ENCODE measurements around the gene TANK.
A peak's percentile ranks its signal among the peaks of the same experiment; 100 is the strongest.
"Not testable (repeated sequence)": the region's sequence is repeated elsewhere in the genome, so short reads cannot be mapped to it uniquely, and the experiment has no call there.

Gene TANK, protein sequence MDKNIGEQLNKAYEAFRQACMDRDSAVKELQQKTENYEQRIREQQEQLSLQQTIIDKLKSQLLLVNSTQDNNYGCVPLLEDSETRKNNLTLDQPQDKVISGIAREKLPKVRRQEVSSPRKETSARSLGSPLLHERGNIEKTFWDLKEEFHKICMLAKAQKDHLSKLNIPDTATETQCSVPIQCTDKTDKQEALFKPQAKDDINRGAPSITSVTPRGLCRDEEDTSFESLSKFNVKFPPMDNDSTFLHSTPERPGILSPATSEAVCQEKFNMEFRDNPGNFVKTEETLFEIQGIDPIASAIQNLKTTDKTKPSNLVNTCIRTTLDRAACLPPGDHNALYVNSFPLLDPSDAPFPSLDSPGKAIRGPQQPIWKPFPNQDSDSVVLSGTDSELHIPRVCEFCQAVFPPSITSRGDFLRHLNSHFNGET
- total RNA-seq: 95.7 to 96.1 reads per million in 2 donors

DNA sequence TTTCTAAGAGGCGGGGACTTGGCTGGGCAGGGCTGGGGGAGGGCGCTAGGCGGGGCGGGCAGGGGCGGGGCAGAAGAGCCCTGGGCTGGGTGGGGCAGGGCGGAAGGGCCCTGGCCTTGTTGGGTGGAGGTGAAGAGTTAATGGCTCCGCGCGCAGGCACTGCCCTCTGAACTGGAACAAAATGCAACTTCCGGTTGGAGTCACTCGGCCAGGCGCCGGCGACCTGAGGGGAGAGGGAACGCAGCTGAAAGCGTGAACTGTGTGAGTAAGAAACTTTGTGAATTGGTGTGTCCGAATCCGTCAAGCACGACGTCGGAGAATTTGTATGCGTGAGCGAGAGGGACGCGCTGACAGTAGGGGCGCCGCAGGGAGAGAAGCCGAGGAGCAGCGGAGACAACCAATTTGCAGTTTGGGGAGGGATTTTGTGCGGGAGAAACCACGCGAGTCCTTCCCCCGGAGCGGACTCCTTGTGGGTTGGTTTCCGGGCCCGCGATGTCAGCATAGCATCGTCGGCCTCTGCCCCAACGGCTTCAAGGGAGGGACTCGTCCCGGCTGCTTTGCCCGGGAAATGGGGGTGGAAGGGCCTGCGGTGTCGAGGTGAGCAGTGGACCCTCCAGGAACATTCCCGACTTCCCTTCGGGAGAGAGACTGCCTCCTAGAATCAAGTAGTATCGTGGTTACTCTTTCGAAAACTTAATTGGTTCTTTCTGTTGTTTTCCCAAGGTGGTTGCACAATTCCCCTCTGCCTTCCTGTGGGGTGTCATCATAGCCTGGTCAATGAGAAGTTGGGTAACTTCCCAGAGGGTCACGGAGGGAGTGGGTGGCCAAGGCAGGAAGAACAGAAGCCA, at the start of gene TANK:
Gene TANK, plus strand, starts transcription at position 203 of the 848 bp plus-strand sequence. CDS start 19,235 bp downstream, outside the sequence.
- DNase-seq: peak; percentile 70 to 98 (median 84)

DNA sequence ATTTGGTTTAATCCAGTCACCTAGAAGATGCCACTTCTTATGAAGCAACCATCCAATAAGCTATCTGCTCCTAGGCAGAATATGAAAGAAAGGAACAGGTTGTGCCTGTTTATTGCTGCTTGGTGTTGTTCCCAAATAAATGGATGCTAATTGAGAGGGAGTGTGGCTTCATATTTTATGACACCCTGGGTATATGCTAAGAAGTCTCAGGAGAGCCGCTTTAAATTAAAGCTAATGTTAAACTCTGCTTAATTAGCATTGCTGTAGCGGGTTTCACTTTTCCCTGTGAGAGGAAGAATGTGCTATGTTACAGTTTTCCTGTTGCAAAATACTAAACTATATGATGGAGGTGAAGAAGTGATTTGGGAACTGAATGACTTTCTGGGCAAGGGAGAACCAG, 48.7 kb upstream of the TANK start:
- DNase-seq: no peak

DNA sequence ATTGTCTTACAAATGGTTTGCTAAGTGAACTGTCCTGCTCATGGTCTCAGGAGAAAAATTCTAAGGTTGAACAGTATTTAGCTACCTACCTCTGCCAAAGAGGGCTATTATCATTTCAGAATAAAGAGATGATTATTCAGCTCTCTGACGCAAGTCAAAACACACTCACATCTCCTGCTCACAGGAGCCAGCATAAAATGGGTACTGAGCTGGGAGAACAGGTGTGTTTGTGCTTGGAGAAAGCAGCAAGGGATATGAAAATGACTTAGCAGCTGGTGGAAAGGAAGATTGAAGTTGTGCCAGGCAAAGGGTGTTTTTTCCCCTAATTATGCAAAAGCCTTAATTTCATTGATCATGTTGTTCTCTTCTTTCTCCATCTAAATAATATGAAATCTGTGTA, 47.3 kb upstream of the TANK start:
- DNase-seq: no peak

DNA sequence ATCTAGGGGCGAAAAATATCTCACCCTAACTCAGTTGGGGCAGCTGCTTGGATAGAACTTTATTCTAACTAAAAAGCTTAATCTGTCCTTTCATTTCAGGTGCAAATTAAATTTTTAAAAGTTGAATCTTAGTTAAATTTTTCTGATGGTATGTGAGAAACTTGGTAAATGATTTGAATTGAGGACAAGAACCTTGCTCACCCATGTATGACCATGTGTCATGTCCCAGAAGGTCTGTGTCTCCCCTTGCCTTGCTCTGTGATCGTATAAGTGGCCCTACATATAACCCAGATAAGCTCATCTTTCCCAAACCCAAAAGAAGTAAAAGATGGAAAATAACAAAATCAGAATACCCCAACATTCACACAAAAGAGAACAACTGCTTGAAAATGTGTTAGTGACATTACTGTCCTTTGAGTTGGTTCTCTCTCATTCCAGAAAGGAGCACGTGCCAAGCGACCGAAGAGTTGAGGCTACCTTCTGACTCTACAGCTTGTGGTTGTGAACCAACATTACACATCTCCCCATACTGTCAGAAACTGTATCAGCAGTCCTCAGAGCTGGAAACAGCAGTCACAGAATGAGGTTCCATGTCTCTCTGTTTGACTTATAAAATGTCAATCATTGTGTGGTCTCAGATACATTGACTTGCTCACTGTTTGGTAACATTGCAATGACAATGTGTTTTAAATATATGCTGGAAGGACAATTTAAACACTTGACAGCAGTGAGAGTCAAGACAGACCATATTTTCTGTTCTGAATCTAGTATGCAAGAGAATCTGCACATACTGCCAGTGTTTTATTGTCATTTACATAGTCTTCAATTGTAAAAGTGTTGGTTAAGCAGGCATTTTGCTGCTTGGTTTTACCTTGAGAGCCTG, 46.3 kb upstream of the TANK start:
- no peak for DNase-seq

DNA sequence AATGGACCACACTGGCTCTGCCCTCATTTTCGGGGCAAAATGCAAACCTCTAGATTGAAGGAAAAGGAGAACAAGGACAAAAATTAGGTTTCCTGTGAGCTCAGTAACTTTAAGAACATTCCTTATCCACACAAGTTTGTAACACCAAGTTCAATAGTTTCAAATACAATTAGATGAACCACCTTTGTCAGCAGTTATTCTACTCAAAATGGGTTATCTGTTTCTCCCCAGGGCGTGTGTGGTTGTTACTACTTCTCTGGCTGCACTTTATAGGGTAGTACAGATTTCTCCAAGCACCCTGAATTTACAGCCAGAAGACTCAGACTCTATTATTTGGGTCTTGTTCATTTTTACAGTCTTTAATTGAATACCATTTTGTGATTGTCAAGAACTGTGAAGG, 45.0 kb upstream of the TANK start:
- no peak for DNase-seq

DNA sequence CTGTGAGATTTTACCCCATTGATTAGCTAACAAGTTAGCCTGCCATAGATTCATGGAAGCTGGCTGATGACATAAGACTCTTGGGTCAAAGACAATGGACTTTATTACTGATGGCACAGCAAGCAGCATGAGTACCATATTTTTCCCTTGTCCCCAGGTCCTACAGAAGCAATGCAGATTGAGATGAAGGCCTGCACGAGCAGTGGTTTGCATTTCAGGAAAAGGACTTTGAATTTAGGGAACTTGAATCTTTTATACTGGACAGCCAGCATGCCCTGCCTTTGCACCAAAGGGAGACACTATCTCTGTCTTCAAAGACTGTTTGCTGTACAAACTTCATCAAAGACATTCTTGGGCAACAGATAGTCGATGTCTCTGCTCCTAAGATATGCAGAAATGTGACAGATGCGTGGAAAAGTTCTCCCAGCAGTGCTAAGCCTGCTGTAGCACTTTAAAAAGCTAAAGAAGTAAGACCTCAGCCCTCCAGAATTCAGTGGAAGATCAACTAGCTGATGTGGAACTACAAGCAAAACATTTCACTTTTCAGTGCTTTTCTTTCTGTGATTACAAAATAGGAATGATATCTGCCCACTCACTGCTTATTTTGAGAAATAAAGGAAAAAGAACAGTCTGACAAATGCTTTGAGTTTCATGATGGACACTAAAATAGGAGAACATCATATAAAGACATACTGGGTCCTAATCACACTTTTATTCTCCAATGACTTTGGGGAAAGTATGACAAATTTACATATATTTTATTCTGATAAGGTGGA, 44.4 kb upstream of the TANK start:
- DNase-seq: no peak

DNA sequence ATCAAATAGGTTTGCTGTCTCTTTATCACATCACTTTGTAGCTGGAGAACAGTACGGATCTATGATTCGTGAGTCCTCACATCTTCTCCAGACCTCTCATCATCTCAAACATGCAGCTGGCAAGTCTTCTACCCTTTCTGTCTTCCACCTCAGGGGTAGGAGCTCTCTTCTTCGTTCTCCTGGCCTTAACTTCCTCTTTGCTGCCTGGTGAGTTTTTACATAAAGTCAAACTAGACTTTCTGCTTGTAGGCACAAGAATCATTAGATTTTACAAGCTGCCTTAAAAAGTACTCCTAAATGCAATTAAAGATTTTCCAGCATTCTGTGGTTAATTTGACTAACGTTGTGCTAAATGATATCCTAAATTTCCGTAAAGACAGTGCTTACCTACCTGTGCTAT, 43.7 kb upstream of the TANK start:
- no peak for DNase-seq

DNA sequence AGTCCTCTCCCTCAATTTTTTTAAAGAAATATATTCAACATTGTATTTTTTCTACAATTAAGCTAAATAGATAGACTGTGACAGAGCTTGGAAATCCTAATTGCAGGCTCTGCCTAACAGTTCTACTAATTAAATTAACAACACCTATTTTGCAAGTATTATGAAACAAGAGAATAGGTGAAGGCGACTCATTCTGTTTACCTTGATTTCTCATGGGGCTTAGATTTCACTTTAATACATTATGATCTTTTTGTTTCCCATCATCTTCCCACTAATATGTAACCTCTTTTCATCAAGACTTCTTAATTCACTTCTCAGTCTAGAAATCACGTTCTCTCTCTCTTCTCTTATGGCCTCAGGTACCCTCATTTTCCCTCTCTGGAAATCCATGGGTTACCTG, 42.7 kb upstream of the TANK start:
- no peak for DNase-seq

DNA sequence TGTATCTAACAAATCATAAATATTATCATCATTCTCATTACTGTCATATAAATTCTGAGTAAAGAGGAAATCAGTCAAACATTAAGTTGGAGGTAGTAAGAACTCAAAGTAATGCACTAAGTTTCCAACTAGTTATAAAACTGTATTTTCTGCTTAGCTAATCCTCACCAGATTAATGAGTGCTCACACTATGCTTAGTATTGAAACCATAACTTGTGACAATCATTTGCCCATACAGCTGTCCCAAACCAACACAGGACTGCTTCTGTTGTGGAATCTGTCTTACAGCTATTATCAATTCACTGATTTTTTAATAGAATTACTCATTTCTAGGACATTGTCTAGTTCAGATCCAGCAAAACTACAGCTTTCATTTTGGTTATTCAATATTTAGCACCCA, 41.5 kb upstream of the TANK start:
- no peak for DNase-seq

DNA sequence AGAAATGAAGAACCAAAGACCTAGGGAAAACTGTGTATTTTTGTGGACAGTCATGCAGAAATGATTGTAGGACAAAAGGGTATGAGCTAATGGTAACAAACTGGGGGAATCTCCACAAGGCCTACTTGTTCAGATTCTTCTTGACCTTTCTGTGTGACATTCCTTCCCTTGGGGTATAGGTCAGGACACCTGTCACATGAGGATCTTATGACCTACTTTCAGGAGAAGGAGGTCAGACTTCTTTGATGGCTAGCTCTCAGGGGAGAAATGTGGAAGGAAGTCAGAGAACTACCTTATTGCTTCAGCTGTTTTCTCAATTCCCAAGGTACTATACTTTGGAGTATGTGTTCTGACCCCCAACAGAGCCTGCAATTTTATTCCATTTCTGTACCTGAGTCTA, 40.7 kb upstream of the TANK start:
- DNase-seq: no peak

DNA sequence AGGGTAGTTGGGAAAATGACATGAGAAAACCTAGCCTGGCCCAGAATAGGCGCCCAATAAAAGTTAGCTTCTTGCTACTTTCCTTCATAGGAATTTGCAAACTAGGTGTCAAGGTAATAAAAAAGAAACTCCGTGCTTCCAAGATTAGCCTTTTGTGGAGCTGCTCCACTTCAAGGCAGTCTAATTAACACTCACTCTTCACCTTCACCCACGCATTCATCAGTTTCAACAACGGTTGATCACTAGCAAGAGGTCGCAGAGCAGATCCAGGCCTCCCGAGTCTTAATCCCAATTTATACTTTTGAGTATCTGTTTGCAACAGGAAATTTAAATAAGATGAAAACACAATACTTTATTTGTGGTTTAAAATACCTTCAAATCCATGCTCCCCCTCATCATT, 39.5 kb upstream of the TANK start:
- no peak for DNase-seq

DNA sequence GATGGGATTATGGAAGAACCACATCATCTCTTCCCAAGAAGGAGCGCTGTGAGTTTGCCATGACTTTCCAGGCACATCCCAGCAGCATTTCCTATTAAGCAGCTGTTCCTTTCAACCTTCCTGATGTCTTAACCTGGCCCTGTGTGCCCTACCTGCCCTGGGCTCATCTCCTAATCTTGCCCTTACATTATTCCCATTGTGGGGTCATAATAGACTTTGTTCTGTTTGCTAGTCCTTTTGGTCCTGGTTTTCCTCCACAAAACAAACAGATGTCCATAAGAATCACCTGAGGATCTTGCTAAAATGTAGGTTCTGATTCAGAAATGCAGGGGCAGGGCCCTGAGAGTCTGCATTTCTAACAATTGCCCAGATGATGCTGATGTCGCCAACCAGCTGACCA, 38.6 kb upstream of the TANK start:
- DNase-seq: no peak

DNA sequence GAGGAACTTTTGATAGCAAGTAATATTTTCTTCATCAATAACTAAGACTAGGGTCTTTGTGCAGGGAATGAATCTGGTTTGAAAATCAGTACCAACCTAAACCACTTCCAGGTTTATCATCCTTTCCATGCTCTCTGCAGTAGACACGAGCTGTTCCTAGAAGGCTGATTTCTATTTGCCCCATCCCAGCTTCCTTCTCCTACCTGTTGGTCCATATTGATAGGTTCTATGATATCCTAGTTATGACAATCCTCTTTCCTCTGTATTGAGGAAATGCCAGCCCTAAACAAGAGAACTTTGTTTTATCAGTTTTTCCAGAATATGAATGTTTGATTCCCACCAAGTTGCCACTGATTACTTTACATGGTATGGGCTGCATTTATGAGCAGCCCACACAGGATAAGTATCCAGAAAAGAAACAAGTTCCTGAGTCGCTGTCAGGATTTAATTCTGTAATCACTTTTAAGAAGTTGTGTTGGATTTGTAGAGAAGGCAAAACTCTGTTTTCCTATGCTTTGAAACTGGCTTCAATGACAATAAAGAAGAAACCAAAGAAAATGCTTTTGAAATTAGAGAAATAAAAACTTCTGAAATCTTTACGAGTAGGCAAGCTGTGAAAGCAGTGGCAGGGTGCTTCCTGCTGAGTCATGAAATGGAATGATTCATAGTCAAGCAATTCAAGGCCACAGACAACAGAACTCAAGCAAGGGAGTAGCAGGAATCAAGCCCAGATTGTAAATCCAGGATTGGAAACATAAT, 37.3 kb upstream of the TANK start:
- DNase-seq: peak in 1 of 5 experiments; percentile 76

DNA sequence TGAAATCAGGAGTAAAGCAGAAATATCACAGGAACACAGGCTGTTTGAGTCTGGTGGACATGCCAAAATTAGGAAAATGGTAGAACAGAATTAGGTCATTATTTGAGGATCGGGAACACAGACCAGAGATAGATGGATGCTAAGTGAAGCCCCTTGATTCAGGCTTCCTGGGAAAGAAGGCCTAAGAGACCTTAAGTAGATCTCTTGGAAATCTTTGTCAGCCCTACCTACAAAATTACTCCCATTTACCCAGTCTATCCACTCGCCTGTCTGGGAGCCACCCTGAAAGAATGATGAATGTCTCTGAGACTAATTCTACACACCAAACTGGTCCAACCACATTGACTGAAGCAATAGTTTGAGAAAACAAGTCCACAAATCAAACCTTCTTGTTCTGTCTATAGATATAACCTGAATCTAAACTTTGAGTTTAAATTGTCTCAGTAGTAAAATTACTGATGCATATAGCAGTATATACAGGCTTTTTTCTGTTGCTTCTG, 36.6 kb upstream of the TANK start:
- DNase-seq: no peak

DNA sequence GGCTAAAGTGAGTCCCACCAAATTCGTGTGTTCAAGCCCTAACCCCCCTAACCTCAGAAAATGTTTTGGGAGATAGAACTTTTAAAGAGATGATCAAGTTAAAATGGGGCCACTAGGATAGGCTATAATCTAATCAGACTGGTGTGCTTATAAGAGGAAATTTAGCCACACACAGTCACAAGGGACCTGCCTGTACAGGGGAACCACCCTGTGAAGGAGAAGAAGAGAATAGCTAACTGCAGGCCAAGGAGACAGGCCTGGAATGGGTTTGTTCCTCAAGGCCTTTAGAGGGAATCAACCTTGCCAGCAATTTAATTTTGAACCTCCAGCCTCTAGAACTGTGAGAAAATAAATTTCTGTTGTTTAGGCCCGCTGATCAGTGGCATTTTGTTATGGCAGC, 36.0 kb upstream of the TANK start:
- DNase-seq: no peak

DNA sequence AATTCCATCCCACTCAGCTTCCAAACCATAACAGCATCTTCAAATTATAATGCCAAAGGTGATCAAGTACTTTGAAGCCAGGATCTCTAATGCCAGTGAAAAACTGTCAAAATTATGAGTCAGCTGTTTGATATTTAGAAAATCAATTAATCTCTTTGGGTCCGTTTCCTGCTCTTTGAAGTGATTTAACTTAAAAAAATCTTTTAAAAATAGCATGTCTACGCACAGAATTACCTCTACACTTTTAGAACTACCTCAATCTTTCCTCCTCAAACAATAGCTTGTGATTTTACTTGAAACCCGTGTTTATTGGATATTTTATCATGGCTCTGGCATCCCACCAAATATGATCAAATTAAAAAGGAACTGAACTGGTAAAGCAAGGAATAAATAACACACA, 31.3 kb upstream of the TANK start:
- DNase-seq: no peak

DNA sequence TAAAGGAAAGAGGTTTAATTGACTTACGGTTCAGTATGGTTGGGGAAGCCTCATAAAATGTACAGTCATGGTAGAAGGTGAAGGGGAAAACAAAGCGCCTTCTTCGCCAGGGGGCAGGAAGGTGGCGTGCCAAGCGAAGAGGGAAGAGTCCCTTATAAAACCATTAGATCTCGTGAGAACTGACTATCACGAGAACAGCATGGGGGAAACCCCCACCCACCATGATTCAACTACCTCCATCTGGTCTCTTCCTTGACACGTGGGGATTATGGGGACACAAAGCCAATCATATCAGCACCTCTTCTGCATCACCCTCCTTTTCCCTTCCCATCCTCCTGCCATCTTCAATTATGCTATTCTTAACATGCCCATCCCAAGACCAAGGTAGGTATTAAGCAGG, 29.9 kb upstream of the TANK start:
- DNase-seq: no peak

DNA sequence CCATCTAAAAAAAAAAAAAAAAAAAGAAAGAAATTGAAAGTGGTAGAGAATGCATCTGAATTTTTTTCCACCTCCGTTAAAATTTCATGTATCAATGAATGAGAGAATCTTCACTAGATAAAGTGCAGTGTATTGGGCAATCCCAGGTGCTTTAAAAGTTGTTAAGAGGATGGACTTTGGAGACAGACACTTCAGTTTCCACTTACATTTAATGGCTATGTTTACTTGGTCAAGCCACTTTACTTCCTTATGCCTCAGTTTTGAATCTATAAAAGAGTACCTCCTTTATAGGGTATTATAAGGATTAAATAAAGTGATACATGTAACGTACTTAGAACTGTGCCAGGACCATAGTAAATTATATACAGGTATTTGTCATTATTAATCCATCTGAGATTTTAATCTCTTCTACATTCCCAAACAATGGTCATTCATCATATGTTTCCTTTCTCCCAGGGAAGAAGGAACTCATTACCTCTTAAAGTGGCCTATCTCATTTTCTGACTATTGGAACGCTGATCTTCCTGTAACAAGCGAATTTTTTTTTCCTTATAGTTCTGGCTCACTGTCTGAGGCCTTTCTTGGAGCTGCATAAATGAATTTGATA, 29.1 kb upstream of the TANK start:
- no peak for DNase-seq

DNA sequence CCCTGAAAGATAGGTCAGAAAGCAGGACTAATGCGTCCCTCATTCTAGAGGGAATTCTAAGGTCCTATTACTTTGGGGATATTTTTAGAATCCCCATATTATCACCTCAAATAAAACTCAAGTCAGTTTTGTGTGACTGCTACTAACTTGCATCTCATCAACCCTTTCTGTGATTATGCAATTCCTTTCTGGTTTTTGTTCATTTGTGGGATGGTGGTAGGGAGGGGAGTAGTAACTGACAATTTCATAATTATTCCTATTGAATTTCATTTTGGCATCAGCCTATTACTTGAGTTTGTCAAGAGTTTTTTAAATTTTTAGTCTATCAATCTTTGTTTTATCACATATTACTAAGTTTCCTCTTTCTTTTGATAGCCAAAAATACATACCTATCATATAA, 28.4 kb upstream of the TANK start:
- no peak for DNase-seq

DNA sequence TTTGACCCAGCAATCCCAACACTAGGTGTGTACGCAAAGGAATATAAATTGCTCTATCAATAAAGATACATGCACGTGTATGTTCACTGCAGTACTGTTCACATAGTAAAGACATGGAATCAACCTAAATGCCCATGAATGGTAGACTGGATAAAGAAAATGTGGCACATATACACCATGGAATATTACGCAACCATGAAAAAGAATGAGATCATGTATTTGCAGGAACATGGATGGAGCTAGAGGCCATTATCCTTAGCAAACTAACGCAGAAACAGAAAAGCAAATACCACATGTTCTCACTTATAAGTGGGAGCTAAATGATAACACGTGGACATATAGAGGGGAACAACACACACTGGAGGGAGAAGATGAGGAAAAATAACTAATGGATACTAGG, 27.8 kb upstream of the TANK start:
- DNase-seq: not testable (repeated sequence)

DNA sequence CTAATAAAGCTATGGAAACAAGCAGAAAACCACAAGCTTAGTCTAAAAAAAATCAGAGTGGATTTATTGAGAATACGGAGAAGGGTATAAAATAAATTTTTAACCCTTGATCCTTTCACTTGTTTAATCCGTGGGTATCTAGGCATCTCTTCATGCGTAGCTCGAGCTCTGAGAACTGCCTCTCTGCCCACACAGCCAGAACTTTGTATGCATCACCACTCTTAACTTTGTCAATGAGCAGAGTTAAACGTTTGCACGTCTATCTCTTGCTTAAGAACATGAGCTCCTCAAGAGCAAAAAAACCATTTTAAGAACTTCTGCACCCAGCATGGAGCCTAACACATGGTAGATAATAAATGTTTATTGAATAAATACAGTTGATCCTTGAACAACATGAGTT, 26.9 kb upstream of the TANK start:
- no peak for DNase-seq

All from T-helper 2 cell (primary cell).